ENCODE measurements around the gene GABRG3. TPM values are rescaled to one million over a fixed set of nuclear protein-coding genes. Genes with fewer than 3 reads are reported as not detected.

The GABRG3 gene
- total RNA-seq, 1 experiment from 2014 or later: 0.15 TPM

- Histone ChIP-seq H4K5ac (ENCODE audit: insufficient read length, low read depth, low read length) (no peak overlapping the region), H3K23ac (ENCODE audit: insufficient read length, low read depth, low read length) (no peak overlapping the region), H4K91ac (ENCODE audit: insufficient read length, low read depth, low read length) (no peak overlapping the region), H3T11ph (ENCODE audit: low read length) (no peak overlapping the region), H2BK20ac (ENCODE audit: low read depth, low read length, poor library complexity, severe bottlenecking) (no peak overlapping the region), H2BK5ac (ENCODE audit: insufficient read length, low read length) (no peak overlapping the region), H3K18ac (ENCODE audit: insufficient read length, low read depth, low read length) (no peak overlapping the region), H2BK15ac (ENCODE audit: low read depth, low read length) (no peak overlapping the region), H3K79me1 (ENCODE audit: insufficient read depth, low read depth, low read length, poor library complexity, severe bottlenecking) (no peaks in the 10 kb centered on the region), H2BK120ac (ENCODE audit: low read depth, low read length, poor library complexity, severe bottlenecking) (no peak overlapping the region), H4K8ac (replicated peaks; ENCODE audit: insufficient read length, low read depth, low read length) (no peak overlapping the region), H3K23me2 (ENCODE audit: insufficient read length, low read depth, low read length, poor library complexity, severe bottlenecking) (no peaks in the 10 kb centered on the region), H2AFZ (ENCODE audit: low read length) (no peak overlapping the region), H3K27ac (ENCODE audit: insufficient read length, low read depth, low read length) (no peak overlapping the region), H3K56ac (ENCODE audit: insufficient read length, low read depth, low read length) (no peak overlapping the region), H3K4ac (ENCODE audit: low read depth, low read length) (no peak overlapping the region), H3K4me1 (ENCODE audit: insufficient read depth, low read length) (no peaks in the 10 kb centered on the region), H3K27me3 (ENCODE audit: insufficient read depth, low read length) (no peaks in the 10 kb centered on the region), H3K9me3 (ENCODE audit: control insufficient read depth, low read depth, low read length) (peaks cover 2% of the 10 kb centered on the region), H3K79me2 (ENCODE audit: insufficient read depth, low read length) (no peaks in the 10 kb centered on the region), H2BK12ac (ENCODE audit: insufficient read length, low read depth, low read length) (no peak overlapping the region), H3K14ac (ENCODE audit: insufficient read depth, low read length) (no peak overlapping the region), H3K4me2 (ENCODE audit: insufficient read depth, insufficient read length, low read length) (no peak overlapping the region), H3K9ac (ENCODE audit: extremely low read depth, insufficient read length, low read length) (no peak overlapping the region), H2AK5ac (ENCODE audit: insufficient read length, low read length) (no peak overlapping the region), H4K20me1 (ENCODE audit: control insufficient read depth, insufficient read depth, insufficient read length) (no peaks in the 10 kb centered on the region)
- H3K27me3 Mint-ChIP-seq (ENCODE audit: low read depth): peaks cover 1% of the 10 kb centered on the region; the same call in 1 of the 2 replicates
- TF ChIP-seq CTCF (conservative IDR thresholded peaks at IDR 0.05): no peak
- H3K4me1 Mint-ChIP-seq: peaks cover 4 to 12% of the 10 kb centered on the region in 2 experiments
- no peak overlapping the region for H3K27ac Mint-ChIP-seq
- no CpG with 5 or more reads among the region's 13 CpGs for WGBS (ENCODE audit: extremely low coverage, insufficient read length, low lambda C conversion rate)
- H3K36me3 Mint-ChIP-seq (ENCODE audit: insufficient read depth in 1 of 3, low read depth in 3 of 3): peaks cover 5 to 17% (median 9%) of the 10 kb centered on the region in 3 experiments
- no peak for DNase-seq
- H3K4me3 Mint-ChIP-seq: no peak overlapping the region
- peaks cover 5 to 15% of the 10 kb centered on the region in 2 experiments for H3K9me3 Mint-ChIP-seq
These were observed 211.7 kb downstream of the GABRG3 start for GRCh38 chr15:27182561-27183110.
